Measurements from ENCODE around the gene NGB. TPM values are rescaled to one million over a fixed set of nuclear protein-coding genes. Genes with fewer than 3 reads are reported as not detected.

The NGB gene
- total and polyA plus RNA-seq, 2 donors (not counting 1 experiment from before 2014, with no cell fraction given) = not detected

DNA sequence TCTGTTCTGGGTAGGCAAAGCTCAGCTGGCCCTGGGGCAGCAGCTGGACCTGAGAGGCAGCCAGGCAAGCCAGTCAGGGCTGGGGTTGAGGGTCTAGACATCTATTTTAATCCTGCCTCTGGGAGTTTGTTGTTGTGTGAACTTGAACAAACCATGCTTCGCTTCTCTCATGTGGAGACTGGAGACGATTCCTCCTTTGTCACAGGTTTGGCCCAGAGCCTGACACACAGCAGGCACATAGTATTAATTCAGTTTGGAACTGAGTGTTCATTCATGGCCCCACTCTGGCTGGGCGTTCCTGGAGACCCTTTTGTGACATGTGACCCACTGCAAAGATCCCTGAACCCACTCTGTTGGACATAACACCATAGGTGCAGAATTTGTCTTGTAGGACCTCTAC lies 39.3 kb downstream of the NGB start:
- H3K4me2 ChIP-seq (ENCODE audit: extremely low read depth, insufficient read depth, low read length) = no peak overlapping the region
- H3K4me1 ChIP-seq (ENCODE audit: control insufficient read depth, extremely low read depth, insufficient read depth, low read length) = no peaks in the 10 kb centered on the region
- H3K27ac ChIP-seq (ENCODE audit: insufficient read depth, low read length) = no peak overlapping the region
- no peak overlapping the region for H3K4me3 ChIP-seq (replicated peaks in 1 of 4; ENCODE audit: control extremely low read depth in 1 of 4, insufficient read depth in 1 of 4, low read depth in 3 of 4, low read length in 4 of 4)
- H3K27me3 ChIP-seq (ENCODE audit: control insufficient read depth, insufficient read depth, low read length) = no peaks in the 10 kb centered on the region
- no peaks in the 10 kb centered on the region for H3K36me3 ChIP-seq (ENCODE audit: control insufficient read depth, insufficient read depth, low read length)
- H2AFZ ChIP-seq (ENCODE audit: low read length) = no peak overlapping the region
- no peaks in the 10 kb centered on the region for H4K20me1 ChIP-seq (ENCODE audit: control insufficient read depth, extremely low read depth, insufficient read depth, low read length)
- no peak overlapping the region for H3K9ac ChIP-seq (ENCODE audit: insufficient read depth, low read length)
- no peak for DNase-seq (ENCODE audit: low read depth in 2 of 2)
- H3K79me2 ChIP-seq (ENCODE audit: control insufficient read depth, insufficient read depth, low read length) = no peaks in the 10 kb centered on the region
- TF ChIP-seq, protein P1, sequence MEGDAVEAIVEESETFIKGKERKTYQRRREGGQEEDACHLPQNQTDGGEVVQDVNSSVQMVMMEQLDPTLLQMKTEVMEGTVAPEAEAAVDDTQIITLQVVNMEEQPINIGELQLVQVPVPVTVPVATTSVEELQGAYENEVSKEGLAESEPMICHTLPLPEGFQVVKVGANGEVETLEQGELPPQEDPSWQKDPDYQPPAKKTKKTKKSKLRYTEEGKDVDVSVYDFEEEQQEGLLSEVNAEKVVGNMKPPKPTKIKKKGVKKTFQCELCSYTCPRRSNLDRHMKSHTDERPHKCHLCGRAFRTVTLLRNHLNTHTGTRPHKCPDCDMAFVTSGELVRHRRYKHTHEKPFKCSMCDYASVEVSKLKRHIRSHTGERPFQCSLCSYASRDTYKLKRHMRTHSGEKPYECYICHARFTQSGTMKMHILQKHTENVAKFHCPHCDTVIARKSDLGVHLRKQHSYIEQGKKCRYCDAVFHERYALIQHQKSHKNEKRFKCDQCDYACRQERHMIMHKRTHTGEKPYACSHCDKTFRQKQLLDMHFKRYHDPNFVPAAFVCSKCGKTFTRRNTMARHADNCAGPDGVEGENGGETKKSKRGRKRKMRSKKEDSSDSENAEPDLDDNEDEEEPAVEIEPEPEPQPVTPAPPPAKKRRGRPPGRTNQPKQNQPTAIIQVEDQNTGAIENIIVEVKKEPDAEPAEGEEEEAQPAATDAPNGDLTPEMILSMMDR (conservative IDR thresholded peaks at IDR 0.05 in 1 of 2, IDR thresholded peaks at IDR 0.05 in 1 of 2; ENCODE audit: low read depth in 1 of 2, low read length in 2 of 2) = no peak
- H3K9me3 ChIP-seq (ENCODE audit: control insufficient read depth, insufficient read depth, low read depth, low read length) = no peaks in the 10 kb centered on the region

DNA sequence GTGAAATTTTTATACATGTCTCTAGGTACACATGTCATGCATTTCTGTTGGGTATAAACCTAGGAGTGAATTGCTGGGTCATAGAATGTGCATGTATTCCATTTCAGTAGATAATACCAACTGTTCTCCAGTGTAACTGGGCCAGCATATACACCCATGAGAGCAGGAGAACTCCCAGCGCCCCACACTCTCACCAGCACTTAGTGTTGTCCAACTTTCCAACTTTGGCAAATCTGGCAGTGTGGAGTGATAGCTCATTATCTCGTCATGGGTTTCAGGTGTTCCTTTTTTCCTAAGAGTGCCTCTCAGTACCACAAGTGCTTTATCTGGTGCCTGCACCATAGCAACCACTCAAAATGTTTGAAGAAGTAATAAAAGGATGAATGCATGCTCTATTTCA lies 40.1 kb downstream of the NGB start:
- no peaks in the 10 kb centered on the region for H3K36me3 ChIP-seq (ENCODE audit: control insufficient read depth, insufficient read depth, low read length)
- no peak for DNase-seq (ENCODE audit: low read depth in 2 of 2)
- no peaks in the 10 kb centered on the region for H3K79me2 ChIP-seq (ENCODE audit: control insufficient read depth, insufficient read depth, low read length)
- no peak overlapping the region for H3K4me2 ChIP-seq (ENCODE audit: extremely low read depth, insufficient read depth, low read length)
- no peak overlapping the region for H3K9ac ChIP-seq (ENCODE audit: insufficient read depth, low read length)
- H3K27me3 ChIP-seq (ENCODE audit: control insufficient read depth, insufficient read depth, low read length) = no peaks in the 10 kb centered on the region
- H3K4me3 ChIP-seq (replicated peaks in 1 of 4; ENCODE audit: control extremely low read depth in 1 of 4, insufficient read depth in 1 of 4, low read depth in 3 of 4, low read length in 4 of 4) = no peak overlapping the region
- H4K20me1 ChIP-seq (ENCODE audit: control insufficient read depth, extremely low read depth, insufficient read depth, low read length) = no peaks in the 10 kb centered on the region
- H3K27ac ChIP-seq (ENCODE audit: insufficient read depth, low read length) = no peak overlapping the region
- TF ChIP-seq, protein P1 (conservative IDR thresholded peaks at IDR 0.05 in 1 of 2, IDR thresholded peaks at IDR 0.05 in 1 of 2; ENCODE audit: low read depth in 1 of 2, low read length in 2 of 2) = no peak
- no peak for TF ChIP-seq EZH2 (IDR thresholded peaks at IDR 0.05; ENCODE audit: low read length, missing control alignments)
- H3K9me3 ChIP-seq (ENCODE audit: control insufficient read depth, insufficient read depth, low read depth, low read length) = no peaks in the 10 kb centered on the region
- no peak overlapping the region for H2AFZ ChIP-seq (ENCODE audit: low read length)
- no peaks in the 10 kb centered on the region for H3K4me1 ChIP-seq (ENCODE audit: control insufficient read depth, extremely low read depth, insufficient read depth, low read length)

DNA sequence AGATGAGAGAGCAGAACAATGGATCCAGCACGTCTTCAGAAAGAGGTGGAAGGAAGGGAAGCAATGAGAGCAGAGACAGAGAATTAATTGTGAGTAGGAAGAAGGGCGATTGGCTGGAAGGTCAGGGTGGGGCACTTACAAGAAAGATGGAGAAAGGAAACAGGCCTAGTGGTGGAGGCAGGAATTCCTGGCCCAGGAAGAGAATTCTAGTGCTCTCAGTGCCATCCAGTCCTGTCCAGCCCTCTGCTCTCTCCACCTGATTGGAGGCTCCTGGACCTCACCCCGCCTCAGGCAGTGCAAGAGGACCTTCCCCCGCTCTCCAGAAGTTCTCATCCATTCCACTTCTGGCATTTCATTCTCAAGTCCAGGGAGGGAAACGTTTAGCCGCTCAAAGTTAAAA lies 43.0 kb downstream of the NGB start:
- Histone ChIP-seq H3K9ac (ENCODE audit: insufficient read depth, low read length) (no peak overlapping the region), H3K27me3 (ENCODE audit: control insufficient read depth, insufficient read depth, low read length) (no peaks in the 10 kb centered on the region), H3K36me3 (ENCODE audit: control insufficient read depth, insufficient read depth, low read length) (no peaks in the 10 kb centered on the region), H3K4me1 (ENCODE audit: control insufficient read depth, extremely low read depth, insufficient read depth, low read length) (no peaks in the 10 kb centered on the region), H3K27ac (ENCODE audit: insufficient read depth, low read length) (no peak overlapping the region), H3K4me3 (replicated peaks in 1 of 4; ENCODE audit: control extremely low read depth in 1 of 4, insufficient read depth in 1 of 4, low read depth in 3 of 4, low read length in 4 of 4) (no peak overlapping the region), H3K79me2 (ENCODE audit: control insufficient read depth, insufficient read depth, low read length) (no peaks in the 10 kb centered on the region), H3K4me2 (ENCODE audit: extremely low read depth, insufficient read depth, low read length) (no peak overlapping the region), H3K9me3 (ENCODE audit: control insufficient read depth, insufficient read depth, low read depth, low read length) (no peaks in the 10 kb centered on the region), H2AFZ (ENCODE audit: low read length) (no peak overlapping the region), H4K20me1 (ENCODE audit: control insufficient read depth, extremely low read depth, insufficient read depth, low read length) (no peaks in the 10 kb centered on the region)
- TF ChIP-seq EZH2 (IDR thresholded peaks at IDR 0.05; ENCODE audit: low read length, missing control alignments) = no peak
- TF ChIP-seq, protein P1 (conservative IDR thresholded peaks at IDR 0.05 in 1 of 2, IDR thresholded peaks at IDR 0.05 in 1 of 2; ENCODE audit: low read depth in 1 of 2, low read length in 2 of 2) = no peak
- no peak for DNase-seq (ENCODE audit: low read depth in 2 of 2)

Measured in fibroblast of lung (primary cell).